Endothelial cell (in vitro differentiated cells): ENCODE measurements around the gene GTF2A1. TPM values are rescaled to one million over a fixed set of nuclear protein-coding genes. Genes with fewer than 3 reads are reported as not detected.

Experiments used
- DNase-seq: peaks from one replicate; pipeline ENCODE4 v3.0.0; 2021; ENCODE audit warnings: low spot score
- H3K27ac Mint-ChIP-seq: one replicate; pipeline ENCODE4 v1.8.0; 2021; ENCODE audit warnings: mixed read lengths, inconsistent platforms; ENCODE audit not compliant: unreplicated experiment
- H3K27me3 Mint-ChIP-seq: one replicate; pipeline ENCODE4 v1.8.0; 2021; ENCODE audit warnings: mild to moderate bottlenecking, moderate library complexity, mixed read lengths, inconsistent platforms; ENCODE audit not compliant: unreplicated experiment
- H3K36me3 Mint-ChIP-seq: one replicate; pipeline ENCODE4 v1.8.0; 2021; ENCODE audit warnings: mild to moderate bottlenecking, low read depth, mixed read lengths, inconsistent platforms; ENCODE audit not compliant: unreplicated experiment
- H3K4me1 Mint-ChIP-seq: one replicate; pipeline ENCODE4 v1.8.0; 2021; ENCODE audit warnings: mild to moderate bottlenecking, mixed read lengths, inconsistent platforms; ENCODE audit not compliant: unreplicated experiment
- H3K4me3 Mint-ChIP-seq: one replicate; pipeline ENCODE4 v1.8.0; 2021; ENCODE audit warnings: mild to moderate bottlenecking, mixed read lengths, inconsistent platforms; ENCODE audit not compliant: unreplicated experiment
- H3K9me3 Mint-ChIP-seq: one replicate; pipeline ENCODE4 v1.8.0; 2021; ENCODE audit warnings: mixed read lengths, inconsistent platforms; ENCODE audit not compliant: unreplicated experiment
- total RNA-seq: library from RNA; stranded (reverse); fragmentation: NEBNext Ultra II Directional; extraction: Animal tissue kit (Norgen Biotek cat#: 25700); gene quantifications from one replicate; pipeline ENCODE4 v1.2.1, GENCODE V29; 2021; ENCODE audit not compliant: unreplicated experiment
- TF ChIP-seq, protein P1 (sequence below): fragments of 200-600 bp; sonication (generic); IDR thresholded peaks from one replicate; pipeline ENCODE4 v1.5.0; 2021; ENCODE audit warnings: antibody characterized with exemption; ENCODE audit not compliant: unreplicated experiment

The GTF2A1 gene
- total RNA-seq, 1 donor from 2014 or later = 34.6 TPM

DNA sequence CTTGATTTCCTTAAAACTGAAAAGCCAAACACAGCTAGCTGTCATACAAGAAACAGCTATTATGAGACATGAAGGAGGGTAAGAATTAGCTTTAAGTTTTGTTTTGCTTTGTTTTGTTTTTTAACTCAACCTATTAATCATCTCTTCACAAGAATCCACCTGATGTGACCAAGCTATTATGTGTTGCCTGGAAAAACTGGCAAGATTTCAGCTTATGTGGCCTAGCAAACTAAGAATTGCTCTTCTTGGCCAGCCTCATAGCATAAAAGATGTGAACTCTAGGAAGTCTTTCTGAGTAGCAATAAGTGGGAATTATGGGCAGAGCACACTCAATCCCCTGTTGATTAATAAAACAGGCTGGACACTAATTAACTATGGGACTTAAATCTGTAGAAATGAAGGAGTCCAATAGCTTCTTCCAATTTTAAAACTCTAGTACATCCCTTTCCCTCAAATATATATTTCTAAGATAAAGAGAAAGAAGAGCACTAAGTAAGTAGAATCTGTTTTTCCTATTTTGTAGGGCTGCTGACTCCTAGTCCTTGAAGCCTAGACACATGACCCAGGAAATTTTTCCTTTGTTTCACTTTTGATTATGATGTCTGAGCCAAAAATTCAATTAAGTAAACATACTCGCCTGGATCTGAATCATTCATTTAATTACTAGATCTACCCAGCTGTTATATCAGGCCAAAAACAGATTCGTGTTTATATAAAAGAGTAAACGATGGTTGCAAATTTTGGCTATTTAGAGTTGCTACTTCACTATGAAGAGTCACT lies 75.7 kb downstream of the GTF2A1 start:
- no peak overlapping the region for H3K27ac Mint-ChIP-seq
- H3K4me3 Mint-ChIP-seq = no peak overlapping the region
- H3K36me3 Mint-ChIP-seq = no peaks in the 10 kb centered on the region
- no peaks in the 10 kb centered on the region for H3K9me3 Mint-ChIP-seq
- H3K27me3 Mint-ChIP-seq = no peaks in the 10 kb centered on the region
- TF ChIP-seq, protein P1, sequence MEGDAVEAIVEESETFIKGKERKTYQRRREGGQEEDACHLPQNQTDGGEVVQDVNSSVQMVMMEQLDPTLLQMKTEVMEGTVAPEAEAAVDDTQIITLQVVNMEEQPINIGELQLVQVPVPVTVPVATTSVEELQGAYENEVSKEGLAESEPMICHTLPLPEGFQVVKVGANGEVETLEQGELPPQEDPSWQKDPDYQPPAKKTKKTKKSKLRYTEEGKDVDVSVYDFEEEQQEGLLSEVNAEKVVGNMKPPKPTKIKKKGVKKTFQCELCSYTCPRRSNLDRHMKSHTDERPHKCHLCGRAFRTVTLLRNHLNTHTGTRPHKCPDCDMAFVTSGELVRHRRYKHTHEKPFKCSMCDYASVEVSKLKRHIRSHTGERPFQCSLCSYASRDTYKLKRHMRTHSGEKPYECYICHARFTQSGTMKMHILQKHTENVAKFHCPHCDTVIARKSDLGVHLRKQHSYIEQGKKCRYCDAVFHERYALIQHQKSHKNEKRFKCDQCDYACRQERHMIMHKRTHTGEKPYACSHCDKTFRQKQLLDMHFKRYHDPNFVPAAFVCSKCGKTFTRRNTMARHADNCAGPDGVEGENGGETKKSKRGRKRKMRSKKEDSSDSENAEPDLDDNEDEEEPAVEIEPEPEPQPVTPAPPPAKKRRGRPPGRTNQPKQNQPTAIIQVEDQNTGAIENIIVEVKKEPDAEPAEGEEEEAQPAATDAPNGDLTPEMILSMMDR = no peak
- DNase-seq = no peak
- no peaks in the 10 kb centered on the region for H3K4me1 Mint-ChIP-seq

DNA sequence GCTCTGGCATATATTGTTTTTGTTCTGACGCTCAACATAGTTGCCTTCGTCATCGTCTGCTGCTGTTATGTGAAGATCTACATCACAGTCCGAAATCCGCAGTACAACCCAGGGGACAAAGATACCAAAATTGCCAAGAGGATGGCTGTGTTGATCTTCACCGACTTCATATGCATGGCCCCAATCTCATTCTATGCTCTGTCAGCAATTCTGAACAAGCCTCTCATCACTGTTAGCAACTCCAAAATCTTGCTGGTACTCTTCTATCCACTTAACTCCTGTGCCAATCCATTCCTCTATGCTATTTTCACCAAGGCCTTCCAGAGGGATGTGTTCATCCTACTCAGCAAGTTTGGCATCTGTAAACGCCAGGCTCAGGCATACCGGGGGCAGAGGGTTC lies 77.0 kb downstream of the GTF2A1 start:
- Mint-ChIP-seq H3K27ac (no peak overlapping the region), H3K36me3 (no peaks in the 10 kb centered on the region), H3K4me3 (no peak overlapping the region), H3K4me1 (no peaks in the 10 kb centered on the region), H3K9me3 (no peaks in the 10 kb centered on the region), H3K27me3 (peaks cover 1% of the 10 kb centered on the region)
- DNase-seq = no peak
- TF ChIP-seq, protein P1 = no peak

DNA sequence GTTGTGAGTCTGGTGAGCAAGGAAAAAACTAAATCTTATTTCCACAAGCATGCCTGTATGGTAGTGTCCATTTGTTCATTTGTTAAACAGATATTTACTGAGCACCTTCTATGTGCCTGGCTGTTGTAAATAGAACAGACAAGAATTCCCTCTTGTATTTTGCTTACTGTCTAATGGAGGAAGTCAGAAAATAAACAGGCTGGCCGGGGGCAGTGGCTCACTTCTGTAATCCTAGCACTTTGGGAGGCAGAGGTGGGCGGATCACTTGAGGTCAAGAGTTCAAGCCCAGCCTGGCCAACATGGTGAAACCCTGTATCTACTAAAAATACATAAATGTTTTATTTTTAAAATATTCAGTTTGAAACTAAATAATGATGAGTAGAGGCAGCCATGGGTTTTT lies 79.3 kb downstream of the GTF2A1 start:
- H3K36me3 Mint-ChIP-seq = no peaks in the 10 kb centered on the region
- no peak overlapping the region for H3K4me3 Mint-ChIP-seq
- no peaks in the 10 kb centered on the region for H3K9me3 Mint-ChIP-seq
- no peaks in the 10 kb centered on the region for H3K4me1 Mint-ChIP-seq
- H3K27ac Mint-ChIP-seq = no peak overlapping the region
- no peak for DNase-seq
- TF ChIP-seq, protein P1 = no peak
- H3K27me3 Mint-ChIP-seq = peaks cover 1% of the 10 kb centered on the region

DNA sequence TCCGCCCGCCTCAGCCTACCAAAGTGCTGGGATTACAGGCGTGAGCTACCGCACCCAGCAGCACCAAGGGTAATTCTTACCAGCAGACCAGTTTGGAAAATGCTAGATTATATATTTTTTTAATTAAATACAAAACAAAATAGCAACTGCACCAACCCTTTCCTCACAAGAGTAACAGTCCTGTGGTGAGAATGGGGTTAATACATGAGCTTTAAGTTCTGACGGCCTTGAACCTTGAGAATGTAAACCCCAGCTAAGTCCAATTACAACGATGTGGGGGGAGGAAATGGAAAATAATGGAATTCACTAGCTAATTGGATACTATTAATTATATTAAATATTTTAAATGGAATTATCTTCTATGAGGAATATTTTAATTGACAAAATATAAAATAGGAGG lies 82.3 kb downstream of the GTF2A1 start:
- H3K27ac Mint-ChIP-seq = no peak overlapping the region
- no peak for DNase-seq
- TF ChIP-seq, protein P1 = no peak
- no peaks in the 10 kb centered on the region for H3K9me3 Mint-ChIP-seq
- no peak overlapping the region for H3K4me3 Mint-ChIP-seq
- no peaks in the 10 kb centered on the region for H3K4me1 Mint-ChIP-seq
- H3K36me3 Mint-ChIP-seq = no peaks in the 10 kb centered on the region
- peaks cover 1% of the 10 kb centered on the region for H3K27me3 Mint-ChIP-seq

DNA sequence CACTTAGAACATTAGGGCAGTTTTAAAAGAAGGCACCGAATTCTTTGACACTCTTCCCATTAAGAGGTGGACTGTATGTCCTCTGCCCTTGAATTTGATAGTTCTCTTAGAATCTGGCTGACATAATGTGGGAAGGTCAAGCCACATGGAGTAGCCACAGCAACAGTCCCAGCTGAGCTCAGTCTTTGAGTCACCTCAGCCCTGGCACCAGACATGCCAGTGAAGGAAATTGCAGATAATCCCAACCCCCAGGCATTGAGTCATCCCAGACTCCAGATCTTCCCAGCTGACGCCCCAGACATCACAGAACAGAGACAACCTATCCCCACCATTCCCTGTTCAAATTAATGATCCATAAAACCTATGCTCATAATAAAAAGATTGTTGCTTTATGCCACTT lies 83.4 kb downstream of the GTF2A1 start:
- Mint-ChIP-seq H3K27me3 (peaks cover 1% of the 10 kb centered on the region), H3K27ac (no peak overlapping the region), H3K9me3 (no peaks in the 10 kb centered on the region), H3K4me1 (no peaks in the 10 kb centered on the region), H3K36me3 (no peaks in the 10 kb centered on the region), H3K4me3 (no peak overlapping the region)
- TF ChIP-seq, protein P1 = no peak
- no peak for DNase-seq
